K562 (cell line): ENCODE measurements around the gene IL2RG. TPM values are rescaled to one million over a fixed set of nuclear protein-coding genes. Genes with fewer than 3 reads are reported as not detected.
A peak's percentile ranks its signal among the peaks of the same experiment; 100 is the strongest.

ENCODE experiments used
- ATAC-seq: fragments of 200-7000 bp; cut with Tn5 transposase; 3 replicates; pipeline ENCODE4 v1.9.1; 2020; ENCODE audit warnings: moderate library complexity
- BruUV-seq: library from RNA; stranded (reverse); fragments of 400-500 nt; replicated peaks from 2 replicates; lab custom pipeline; 2021; lab: Mats Ljungman, UMichigan
- CTCF ChIA-PET: fragments of 300-600 bp; formaldehyde crosslinking; extraction: SDS; loops from one replicate; lab custom pipeline; 2021; ENCODE audit warnings: low intra/inter-chr PET ratio; lab: Yijun Ruan, JAX
- POLR2A ChIA-PET: fragments of 300-600, 350-650 bp; sonication (Branson Sonifier 250); formaldehyde crosslinking; extraction: SDS; loops from one replicate; lab custom pipeline; 2021; ENCODE audit warnings: antibody characterized with exemption, inconsistent platforms; lab: Yijun Ruan, JAX
- DNase-seq, 4 experiments: peaks; one replicate each; pipeline versions ENCODE4 v3.0.0 to v3.0.0-alpha.2; 2011 to 2018; ENCODE audit warnings: low spot score in 3 of 4, mixed read lengths in 3 of 4; ENCODE audit errors: extremely low read depth in 1 of 4
- FAIRE-seq: peaks from 2 replicates; lab custom pipeline; 2011; peaks lifted over from hg19 to GRCh38; lab: Jason Lieb, UNC
- H2AFZ ChIP-seq: 2 replicates; pipeline ENCODE4 v1.6.0; 2011; ENCODE audit warnings: low read depth, low read length, control low read depth, inconsistent platforms
- H3K27ac ChIP-seq: fragments of 200-600 bp; 3 replicates; pipeline ENCODE4 v1.8.0; 2011; ENCODE audit warnings: low read depth, mild to moderate bottlenecking, control low read depth, inconsistent platforms, low read length, moderate library complexity, mixed read lengths; ENCODE audit errors: extremely low read depth
- H3K27me3 ChIP-seq, 2 experiments: fragments of 300-600 bp in 1 of 2; 2 replicates in 1 of 2; 3 replicates in 1 of 2; pipeline versions ENCODE4 v1.6.0 to v1.8.0; 2011; ENCODE audit warnings: inconsistent platforms in 2 of 2, low read length in 2 of 2, mild to moderate bottlenecking in 1 of 2, mixed read lengths in 1 of 2, moderate library complexity in 1 of 2; ENCODE audit not compliant: control insufficient read depth in 2 of 2, insufficient read depth in 2 of 2
- H3K36me3 ChIP-seq: fragments of 300-600 bp; 3 replicates; pipeline ENCODE4 v1.8.0; 2011; ENCODE audit warnings: mild to moderate bottlenecking, low read length, inconsistent platforms; ENCODE audit not compliant: control insufficient read depth, insufficient read depth
- H3K4me1 ChIP-seq, 2 experiments: fragments of 200-600 bp in 1 of 2; replicated peaks in 1 of 2; 2 replicates in 1 of 2; 3 replicates in 1 of 2; pipeline versions ENCODE4 v1.5.1 to v1.8.0; 2011; ENCODE audit warnings: inconsistent platforms in 2 of 2, low read length in 2 of 2, mild to moderate bottlenecking in 1 of 2, mixed read lengths in 1 of 2, moderate library complexity in 1 of 2; ENCODE audit not compliant: control insufficient read depth in 2 of 2, insufficient read depth in 2 of 2
- H3K4me2 ChIP-seq: 2 replicates; pipeline ENCODE4 v1.6.1; 2011; ENCODE audit warnings: low read length, control low read depth, inconsistent platforms, mixed read lengths; ENCODE audit not compliant: insufficient read depth
- H3K4me3 ChIP-seq: fragments of 200-600 bp; sonication (generic), shearing (Covaris generic); 2 replicates; pipeline ENCODE4 v1.5.1; 2016; ENCODE audit warnings: control low read depth, inconsistent platforms
- H3K79me2 ChIP-seq: fragments of 200-600 bp; 3 replicates; pipeline ENCODE4 v1.8.0; 2011; ENCODE audit warnings: low read length, inconsistent platforms; ENCODE audit not compliant: control insufficient read depth, insufficient read depth
- H3K9ac ChIP-seq, 2 experiments: 2 replicates each; pipeline versions ENCODE4 v1.6.0 to v1.6.1; 2011; ENCODE audit warnings: low read depth in 2 of 2, low read length in 2 of 2, control low read depth in 1 of 2, inconsistent platforms in 1 of 2, mild to moderate bottlenecking in 1 of 2, mixed read lengths in 1 of 2; ENCODE audit not compliant: insufficient read depth in 1 of 2
- H3K9me1 ChIP-seq: one replicate; pipeline ENCODE4 v1.6.0; 2011; ENCODE audit warnings: inconsistent platforms, mild to moderate bottlenecking, low read length, moderate library complexity; ENCODE audit not compliant: control insufficient read depth, insufficient read depth
- H3K9me3 ChIP-seq: replicated peaks from 2 replicates; pipeline ENCODE4 v1.5.1; 2011; ENCODE audit warnings: low read depth, low read length, inconsistent platforms; ENCODE audit not compliant: control insufficient read depth, insufficient read depth
- H4K20me1 ChIP-seq: replicated peaks from 2 replicates; pipeline ENCODE4 v1.6.1; 2011; ENCODE audit warnings: low read length, inconsistent platforms, mixed read lengths; ENCODE audit not compliant: control insufficient read depth, insufficient read depth
- BCOR ChIP-seq: fragments of 450-650 bp; IDR thresholded peaks from 2 replicates; pipeline ENCODE4 v1.6.1; 2016
- CSDE1 ChIP-seq, 2 experiments: fragments of 450-650 bp; IDR thresholded peaks; 2 replicates each; pipeline ENCODE4 v1.6.1; 2016; ENCODE audit warnings: mild to moderate bottlenecking in 1 of 2
- ELF4 ChIP-seq: fragments of 450-650 bp; formaldehyde crosslinking; IDR thresholded peaks from 2 replicates; pipeline ENCODE4 v1.4.0; 2022; ENCODE audit warnings: missing genetic modification characterization
- LEF1 ChIP-seq: fragments of 450-650 bp; IDR thresholded peaks from 2 replicates; pipeline ENCODE4 v1.6.1; 2016; ENCODE audit warnings: mild to moderate bottlenecking
- NCOA1 ChIP-seq: fragments of 450-650 bp; IDR thresholded peaks from 2 replicates; pipeline ENCODE4 v1.6.1; 2016; ENCODE audit warnings: low read depth
- SOX6 ChIP-seq: fragments of 450-650 bp; IDR thresholded peaks from 2 replicates; pipeline ENCODE4 v1.6.1; 2014; ENCODE audit warnings: mild to moderate bottlenecking
- SPI1 ChIP-seq: IDR thresholded peaks from 2 replicates; pipeline ENCODE4 v1.6.1; 2011; ENCODE audit warnings: low read depth, low read length, control low read depth, borderline replicate concordance
- U2AF2 ChIP-seq: fragments of 200-400 bp; formaldehyde crosslinking; optimal IDR thresholded peaks from 2 replicates; pipeline ENCODE3; 2017; ENCODE audit warnings: low read depth, mild to moderate bottlenecking, low read length
- ZMIZ1 ChIP-seq, 2 experiments: fragments of 150-350 bp in 1 of 2; IDR thresholded peaks; 2 replicates each; pipeline ENCODE4 v1.6.1; 2012 to 2016; ENCODE audit warnings: low read depth in 2 of 2, low read length in 2 of 2, mild to moderate bottlenecking in 1 of 2, moderate library complexity in 1 of 2
- ZNF12 ChIP-seq: sonication (generic); formaldehyde crosslinking; IDR thresholded peaks from 2 replicates; pipeline ENCODE4 v1.4.0; 2020; ENCODE audit warnings: mild to moderate bottlenecking, missing genetic modification reagents
- WGBS: fragments of 100-300 bp; shearing (Covaris generic); methylation state at CpG from one replicate; pipeline ENCODE4 v1.1.6; 2016; ENCODE audit warnings: low coverage, mixed read lengths; ENCODE audit not compliant: insufficient coverage; ENCODE audit errors: missing lambda C conversion rate; 5-methylcytosine and 5-hydroxymethylcytosine counted together
- in situ Hi-C: fragments of 300-500 bp; cut with MboI; formaldehyde crosslinking; loops from 4 replicates; pipeline ENCODE4 v1.15.0; 2018; ENCODE audit warnings: inconsistent platforms, mixed read lengths
- intact Hi-C: fragments of 100-400 bp; cut with micrococcal nuclease; formaldehyde crosslinking; loops from 2 replicates; pipeline ENCODE4 v1.14.2; 2022
- polyA plus RNA-seq, 8 experiments: library from polyadenylated mRNA; depleted of rRNA in 4 of 8; stranded (reverse) in 5 of 8; unstranded in 3 of 8; fragments of >200 nt; fragmentation: Nextera tagmentation in 2 of 8; fragmentation: Illumina TruSeq in 1 of 8; extraction: Ambion mirVana in 2 of 8; extraction: Trizol in 1 of 8; gene quantifications; 2 replicates each; pipeline versions ENCODE4 v1.2.1 to v1.2.3, GENCODE V29; 2011 to 2014; ENCODE audit warnings: inconsistent platforms in 1 of 8, missing spikeins in 1 of 8
- total RNA-seq, 7 experiments: library from RNA; depleted of rRNA in 6 of 7; stranded (reverse); fragments of >200 nt in 6 of 7; fragmentation: Illumina TruSeq in 2 of 7; extraction: Trizol in 2 of 7; gene quantifications; 2 replicates each; pipeline versions ENCODE4 v1.2.1 to v1.2.3, GENCODE V29; 2011 to 2021; ENCODE audit warnings: low replicate concordance in 1 of 7
- TF ChIP-seq, protein P1 (sequence below), 2 experiments: IDR thresholded peaks in 1 of 2; conservative IDR thresholded peaks in 1 of 2; 2 replicates each; pipeline ENCODE4 v1.6.1; 2016; ENCODE audit warnings: low read depth in 2 of 2, mild to moderate bottlenecking in 1 of 2, missing compliant biosample characterization in 1 of 2, missing genetic modification characterization in 1 of 2, moderate library complexity in 1 of 2
- TF ChIP-seq, protein P2 (sequence below): sonication (generic); formaldehyde crosslinking; IDR thresholded peaks from 2 replicates; pipeline ENCODE4 v1.8.1; 2023; ENCODE audit warnings: mild to moderate bottlenecking, missing genetic modification reagents

Gene IL2RG
- total and polyA plus RNA-seq, 9 of the 15 experiments (the other 6 are each of a cell fraction or from before 2014, with no cell fraction given), result 5.5 to 55.4 (median 19.7) TPM

DNA sequence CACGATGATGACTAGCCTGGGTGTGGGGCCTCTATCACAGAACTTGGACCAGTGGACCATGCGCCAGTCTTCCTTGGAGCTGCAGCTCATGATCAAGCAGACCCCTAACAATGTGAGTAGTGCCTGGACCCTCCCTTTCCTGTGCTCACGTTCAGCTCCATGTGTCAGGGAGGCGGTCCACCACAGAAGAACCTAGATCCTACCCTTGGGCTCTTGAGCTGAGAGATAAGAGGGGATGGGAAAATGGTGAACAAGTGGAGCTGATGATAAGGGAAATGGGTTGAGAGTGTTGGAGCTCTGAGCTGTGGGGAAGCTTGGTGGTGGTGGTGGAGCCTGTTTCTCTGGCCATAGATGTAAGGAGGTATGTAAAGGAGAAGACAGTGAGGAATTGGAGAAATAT, 20.1 kb upstream of the IL2RG start:
- Histone ChIP-seq H3K9ac (0 out of 4 replicates have a peak overlapping the region, but pooled peaks of 1 of the 2 experiments have one; percentile 34), H4K20me1 (0 out of 2 replicates have a peak, but pooled peaks cover 5% of the 10 kb centered on the region), H3K36me3 (peaks cover 95% of the 10 kb centered on the region), H3K4me1 (peaks cover 24 to 34% of the 10 kb centered on the region in 2 experiments; a peak in 4 of 5 replicates), H3K27ac (peak overlapping the region; percentile 57; the same call in 2 of the 3 replicates), H3K4me3 (no peak overlapping the region), H3K9me1 (no peaks in the 10 kb centered on the region), H3K27me3 (no peaks in the 10 kb centered on the region), H3K9me3 (no peaks in the 10 kb centered on the region), H2AFZ (no peak overlapping the region; the same call in 1 of the 2 replicates), H3K4me2 (peak overlapping the region; percentile 75), H3K79me2 (no peaks in the 10 kb centered on the region; the same call in 2 of the 3 replicates)
- 15% methylated on average over 4 of the region's 4 CpGs for WGBS
- peak; percentile 99 for FAIRE-seq
- in situ Hi-C loops (no loop called here), intact Hi-C loops (loop anchor here (2.0 kb wide), 1 partner anchor 47 kb away; no protein-coding TSS in a partner anchor)
- DNase-seq, result peak; percentile 72 to 88 (median 80)
- peak; percentile 87 for ATAC-seq
- ChIA-PET POLR2A (interaction anchor here (1.0 to 4.2 kb wide), 6 partner anchors 8 to 26 kb away, joined by 3 to 29 read pairs (median 4); partner anchors contain the start of gene MED12), CTCF (no interaction called here)
- no TSS peak for BruUV-seq
- TF ChIP-seq ZMIZ1 (IDR thresholded peaks at IDR 0.05; ENCODE audit: low read depth in 2 of 2, low read length in 2 of 2), result peak in 1 of 2 experiments; percentile 70; a peak in 1 of 4 replicates
- peak; percentile 48; the same call in 1 of the 2 replicates for TF ChIP-seq NCOA1
- peak; percentile 45; the same call in 1 of the 2 replicates for TF ChIP-seq LEF1
- TF ChIP-seq ELF4 (CRISPR knock-in tag), result peak; percentile 61; the same call in 1 of the 2 replicates
- TF ChIP-seq CSDE1 (IDR thresholded peaks at IDR 0.05), result no peak
- TF ChIP-seq, protein P1, sequence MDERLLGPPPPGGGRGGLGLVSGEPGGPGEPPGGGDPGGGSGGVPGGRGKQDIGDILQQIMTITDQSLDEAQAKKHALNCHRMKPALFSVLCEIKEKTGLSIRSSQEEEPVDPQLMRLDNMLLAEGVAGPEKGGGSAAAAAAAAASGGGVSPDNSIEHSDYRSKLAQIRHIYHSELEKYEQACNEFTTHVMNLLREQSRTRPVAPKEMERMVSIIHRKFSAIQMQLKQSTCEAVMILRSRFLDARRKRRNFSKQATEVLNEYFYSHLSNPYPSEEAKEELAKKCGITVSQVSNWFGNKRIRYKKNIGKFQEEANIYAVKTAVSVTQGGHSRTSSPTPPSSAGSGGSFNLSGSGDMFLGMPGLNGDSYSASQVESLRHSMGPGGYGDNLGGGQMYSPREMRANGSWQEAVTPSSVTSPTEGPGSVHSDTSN (CRISPR knock-in tag; IDR thresholded peaks at IDR 0.05; ENCODE audit: low read depth), result no peak
- TF ChIP-seq, protein P1 (tag; conservative IDR thresholded peaks at IDR 0.05; ENCODE audit: low read depth), result no peak
- no peak for TF ChIP-seq U2AF2
- peak; percentile 71 for TF ChIP-seq SOX6
- TF ChIP-seq, protein P2, sequence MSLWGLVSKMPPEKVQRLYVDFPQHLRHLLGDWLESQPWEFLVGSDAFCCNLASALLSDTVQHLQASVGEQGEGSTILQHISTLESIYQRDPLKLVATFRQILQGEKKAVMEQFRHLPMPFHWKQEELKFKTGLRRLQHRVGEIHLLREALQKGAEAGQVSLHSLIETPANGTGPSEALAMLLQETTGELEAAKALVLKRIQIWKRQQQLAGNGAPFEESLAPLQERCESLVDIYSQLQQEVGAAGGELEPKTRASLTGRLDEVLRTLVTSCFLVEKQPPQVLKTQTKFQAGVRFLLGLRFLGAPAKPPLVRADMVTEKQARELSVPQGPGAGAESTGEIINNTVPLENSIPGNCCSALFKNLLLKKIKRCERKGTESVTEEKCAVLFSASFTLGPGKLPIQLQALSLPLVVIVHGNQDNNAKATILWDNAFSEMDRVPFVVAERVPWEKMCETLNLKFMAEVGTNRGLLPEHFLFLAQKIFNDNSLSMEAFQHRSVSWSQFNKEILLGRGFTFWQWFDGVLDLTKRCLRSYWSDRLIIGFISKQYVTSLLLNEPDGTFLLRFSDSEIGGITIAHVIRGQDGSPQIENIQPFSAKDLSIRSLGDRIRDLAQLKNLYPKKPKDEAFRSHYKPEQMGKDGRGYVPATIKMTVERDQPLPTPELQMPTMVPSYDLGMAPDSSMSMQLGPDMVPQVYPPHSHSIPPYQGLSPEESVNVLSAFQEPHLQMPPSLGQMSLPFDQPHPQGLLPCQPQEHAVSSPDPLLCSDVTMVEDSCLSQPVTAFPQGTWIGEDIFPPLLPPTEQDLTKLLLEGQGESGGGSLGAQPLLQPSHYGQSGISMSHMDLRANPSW (CRISPR knock-in tag), result no peak
- peak; percentile 64 for TF ChIP-seq BCOR
- TF ChIP-seq SPI1, result 0 out of 2 replicates have a peak, but pooled peaks have one; percentile 10
- TF ChIP-seq ZNF12 (CRISPR knock-in tag), result no peak
